Activated CD8-positive, alpha-beta memory T cell treated with anti-CD3 and anti-CD28 coated beads, Interleukin-2, amount 50 U/mL, for 24 hours (primary cell): ENCODE measurements around the gene COL5A1.
"Not testable (repeated sequence)": the region's sequence is repeated elsewhere in the genome, so short reads cannot be mapped to it uniquely, and the experiment has no call there.

Experiments used
- DNase-seq: peaks from one replicate; pipeline ENCODE4 v3.0.0-alpha.2; 2020; ENCODE audit errors: extremely low read depth

COL5A1 gene

DNA sequence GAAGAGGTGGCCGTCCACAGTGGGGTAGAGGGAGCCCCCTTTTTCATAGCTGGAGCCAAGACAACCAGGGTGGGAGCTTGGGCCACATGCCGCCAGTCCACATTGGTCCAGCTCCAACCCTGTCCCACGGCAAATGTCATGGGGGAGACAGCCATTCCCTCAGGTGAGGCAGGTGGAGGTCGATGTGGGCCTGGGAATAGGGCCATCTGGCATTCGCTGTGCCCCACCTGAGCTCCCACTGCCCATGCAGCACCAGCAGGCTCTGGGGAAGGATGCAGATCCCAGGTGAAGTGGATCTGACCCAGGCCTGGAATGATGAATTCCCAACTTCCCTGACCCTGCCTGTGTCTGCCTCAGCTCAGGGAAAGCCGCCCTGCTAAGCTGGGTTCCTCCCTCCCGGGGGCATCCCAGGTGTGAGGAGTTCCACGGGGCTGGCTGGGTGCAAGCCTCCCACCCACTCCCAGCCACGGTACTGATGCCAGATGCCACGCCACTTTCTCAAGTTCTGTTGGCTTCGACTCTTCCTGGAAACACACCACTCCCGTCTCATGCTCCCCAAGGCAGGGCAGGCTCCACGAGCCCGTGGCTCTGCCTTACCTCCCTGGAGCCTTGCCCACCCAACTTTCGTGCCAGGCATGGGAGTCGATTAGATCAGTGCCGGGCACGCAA lies 213.8 kb downstream of the COL5A1 start:
- no peak for DNase-seq

DNA sequence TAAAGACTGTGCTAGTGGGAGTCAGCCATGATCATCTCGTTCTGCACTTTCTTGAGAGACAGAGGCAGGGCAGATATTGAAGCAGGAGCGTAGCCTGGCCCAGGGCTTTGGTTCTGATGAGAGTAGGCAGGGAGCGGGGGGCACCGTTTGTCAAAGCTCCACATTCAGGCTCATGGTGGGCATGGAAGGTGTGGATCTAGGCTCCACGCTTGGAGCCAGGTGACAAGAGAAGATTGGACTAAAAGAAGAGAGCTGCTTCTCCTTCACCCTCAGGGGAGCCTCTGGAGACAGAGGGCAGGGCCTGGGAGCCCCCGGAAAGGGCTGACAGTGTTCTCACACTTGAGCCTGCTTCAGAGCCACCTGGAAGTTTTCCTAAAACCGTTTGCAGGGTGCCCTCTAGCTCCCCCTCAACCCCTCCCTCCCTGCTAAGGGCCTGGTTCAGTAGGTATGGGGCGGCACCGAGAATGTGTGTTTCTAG lies 214.3 kb downstream of the COL5A1 start:
- DNase-seq: no peak

- not testable (repeated sequence) for DNase-seq
Observed at GRCh38 chr9:134857451-134857850, 215.8 kb downstream of the COL5A1 start.

DNA sequence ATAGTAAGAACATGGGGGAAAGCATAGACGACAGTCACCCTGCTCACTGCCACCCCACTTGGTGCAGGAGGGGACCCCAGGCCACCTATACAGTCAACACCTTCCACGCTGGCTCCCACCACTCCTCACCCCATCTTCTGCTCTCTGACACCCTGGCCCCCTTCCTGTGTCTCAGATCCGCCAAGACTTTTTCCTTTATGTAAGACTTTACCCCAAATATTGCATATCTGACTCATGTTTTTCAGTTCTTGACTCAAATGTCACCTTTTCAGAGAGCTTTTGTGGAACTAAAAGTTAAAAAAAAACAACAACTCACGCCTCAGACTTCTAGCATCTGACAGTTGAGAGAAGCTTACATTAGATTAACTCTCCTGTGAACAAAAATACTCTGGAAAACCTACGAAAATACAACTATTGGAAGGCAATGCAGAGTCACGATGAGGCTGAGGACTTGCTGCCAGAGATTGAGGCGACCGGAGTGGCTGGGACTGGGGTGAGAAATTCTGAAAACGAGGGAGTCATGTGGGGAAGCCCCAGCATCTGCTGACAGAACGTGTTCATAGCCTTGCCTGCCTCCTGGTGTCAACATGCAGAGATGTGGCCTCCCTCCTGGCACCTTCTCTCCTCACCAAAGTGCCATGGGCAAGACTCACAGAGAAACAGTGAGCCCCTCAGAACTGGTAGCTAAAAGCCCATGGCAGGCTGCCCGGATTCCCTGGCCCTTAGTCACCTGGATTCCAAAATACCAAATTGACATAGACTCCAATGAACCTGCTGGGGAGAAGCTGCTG lies 216.6 kb downstream of the COL5A1 start:
- DNase-seq: no peak

- DNase-seq: no peak
Observed at GRCh38 chr9:134860510-134860909, 218.9 kb downstream of the COL5A1 start.

GRCh38 chr9:134861595-134862334 lies 220.2 kb downstream of the COL5A1 start:
- no peak for DNase-seq

- no peak for DNase-seq
Observed at GRCh38 chr9:134863306-134863902, 221.8 kb downstream of the COL5A1 start.

DNA sequence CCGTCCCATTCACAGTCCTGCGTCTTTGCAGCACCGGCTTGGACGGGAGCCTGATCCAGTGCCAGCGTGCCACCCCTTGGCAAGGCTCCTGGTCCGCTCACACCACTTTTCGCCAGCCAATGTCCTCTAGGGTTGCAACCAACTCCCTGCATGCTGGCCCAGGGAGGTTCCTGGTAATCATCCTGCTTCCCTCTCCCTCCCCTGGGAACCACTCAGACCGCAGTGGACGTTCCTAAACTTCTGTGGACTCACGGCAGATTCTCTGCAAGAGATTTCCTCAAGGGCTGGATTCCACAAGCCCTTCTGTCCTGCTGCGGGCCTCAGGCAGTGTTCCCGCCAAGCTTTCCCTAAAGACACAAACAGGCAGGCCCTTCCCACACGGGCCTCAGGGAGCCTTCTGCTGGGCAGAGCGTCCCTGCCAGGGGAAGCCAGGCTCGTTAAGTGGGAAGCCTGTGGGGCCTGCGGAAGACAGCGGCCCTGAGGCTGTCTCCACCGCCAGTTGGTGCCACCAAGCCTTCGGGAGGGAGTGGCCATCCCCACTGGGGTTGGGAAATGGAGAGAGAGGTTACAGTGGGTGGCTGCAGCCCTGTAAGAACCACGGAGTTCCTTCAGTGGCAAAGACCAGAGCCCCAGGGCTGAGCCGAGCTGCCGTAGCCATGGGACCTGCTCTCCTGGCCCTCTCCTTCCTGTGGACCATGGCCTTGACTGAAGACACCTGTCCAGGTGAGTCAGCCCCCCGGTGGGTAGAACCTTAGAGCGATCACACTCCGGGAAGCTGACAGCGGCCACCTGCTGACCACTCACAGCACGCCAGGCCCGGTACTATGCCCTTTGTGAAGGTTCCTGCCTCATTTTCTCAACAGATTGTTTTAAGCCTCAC lies 222.6 kb downstream of the COL5A1 start:
- no peak for DNase-seq

- DNase-seq: no peak
Observed at GRCh38 chr9:134864821-134865190, 223.2 kb downstream of the COL5A1 start.

- no peak for DNase-seq
Observed at GRCh38 chr9:134867917-134868750, 226.5 kb downstream of the COL5A1 start.

DNA sequence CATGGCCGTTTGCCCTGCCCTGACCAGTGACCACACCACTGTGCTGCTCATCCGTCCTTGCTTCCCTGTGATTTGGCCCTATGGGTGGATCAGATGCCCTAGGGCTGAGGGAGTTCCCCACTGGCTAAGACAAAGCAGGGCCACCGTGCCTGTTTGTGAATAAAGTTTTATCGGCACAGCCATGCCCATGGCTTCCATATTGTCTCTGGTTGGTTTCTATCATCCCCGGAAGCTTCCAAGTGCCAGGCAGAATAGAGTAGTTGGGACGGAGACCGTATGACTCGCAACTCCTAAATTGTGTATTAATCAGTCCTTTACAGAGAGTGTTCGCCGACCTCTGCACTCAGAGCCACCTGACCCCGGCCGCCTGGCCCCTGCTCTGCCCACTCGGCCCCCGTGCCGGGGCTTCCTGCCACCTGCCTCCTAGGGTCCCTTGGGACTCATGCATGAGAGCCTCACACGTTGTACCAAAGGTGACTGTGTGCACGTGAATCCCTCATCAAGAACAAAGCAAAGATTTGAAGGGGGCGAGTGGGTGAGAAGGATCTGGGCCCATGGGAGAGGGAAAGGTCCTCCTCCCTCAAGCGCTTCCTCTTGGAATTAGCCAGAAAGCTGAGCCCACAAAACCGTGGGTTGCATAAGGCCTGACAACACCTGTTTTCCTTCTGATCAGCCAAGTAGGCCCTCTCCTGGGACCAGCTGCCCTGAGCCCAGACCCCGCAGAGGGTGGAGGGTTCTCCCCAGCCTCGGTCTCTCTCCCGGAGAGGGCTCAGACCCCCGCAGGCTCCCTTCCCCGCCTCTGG lies 227.3 kb downstream of the COL5A1 start:
- no peak for DNase-seq

GRCh38 chr9:134869554-134870300 lies 228.1 kb downstream of the COL5A1 start:
- DNase-seq: no peak

- DNase-seq: no peak
Observed at GRCh38 chr9:134870301-134870694, 228.7 kb downstream of the COL5A1 start.

DNA sequence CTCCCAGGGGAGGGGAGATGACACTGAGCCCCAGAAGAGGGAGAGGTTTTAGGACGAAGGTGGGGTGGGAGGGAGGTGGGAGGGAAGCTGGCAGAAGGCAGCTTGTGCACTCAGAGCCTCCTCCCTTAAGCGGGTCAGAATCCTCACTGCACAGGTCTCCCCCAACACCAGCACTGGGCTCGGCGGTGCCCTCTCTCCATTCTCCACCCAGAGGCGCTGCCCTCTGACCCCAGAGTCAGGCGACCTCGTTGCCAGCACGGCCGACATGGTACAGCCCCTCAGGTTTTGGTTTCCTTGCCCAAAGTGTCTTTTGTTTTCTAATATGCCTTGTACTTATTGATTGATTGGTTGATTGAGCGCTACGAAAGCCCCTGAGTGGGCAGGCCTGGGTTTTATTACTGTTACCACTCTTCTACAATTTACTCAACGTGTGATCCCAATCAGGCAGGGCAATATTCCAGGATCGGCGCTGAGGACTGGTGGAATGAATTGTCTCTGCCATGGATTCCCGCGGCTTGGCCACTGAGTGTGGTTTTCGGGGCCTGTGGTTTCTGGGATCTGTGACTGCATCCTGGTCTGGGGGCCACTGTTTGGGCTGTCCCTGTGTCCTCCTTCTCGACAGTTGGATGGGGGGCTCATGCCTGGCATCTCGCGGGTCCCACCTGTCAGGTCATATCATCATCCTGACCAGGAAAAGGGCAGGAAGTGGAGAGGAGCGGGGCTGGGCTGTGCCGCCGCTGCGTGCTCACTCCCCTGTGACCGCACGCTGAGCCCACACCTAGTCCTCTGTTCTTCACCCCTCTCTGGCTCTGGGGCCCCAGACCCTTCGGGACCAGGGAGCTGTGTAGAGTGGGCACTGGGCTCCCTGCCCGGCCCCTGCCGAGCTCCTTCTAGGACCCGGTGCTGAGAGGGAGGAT lies 229.4 kb downstream of the COL5A1 start:
- no peak for DNase-seq

DNA sequence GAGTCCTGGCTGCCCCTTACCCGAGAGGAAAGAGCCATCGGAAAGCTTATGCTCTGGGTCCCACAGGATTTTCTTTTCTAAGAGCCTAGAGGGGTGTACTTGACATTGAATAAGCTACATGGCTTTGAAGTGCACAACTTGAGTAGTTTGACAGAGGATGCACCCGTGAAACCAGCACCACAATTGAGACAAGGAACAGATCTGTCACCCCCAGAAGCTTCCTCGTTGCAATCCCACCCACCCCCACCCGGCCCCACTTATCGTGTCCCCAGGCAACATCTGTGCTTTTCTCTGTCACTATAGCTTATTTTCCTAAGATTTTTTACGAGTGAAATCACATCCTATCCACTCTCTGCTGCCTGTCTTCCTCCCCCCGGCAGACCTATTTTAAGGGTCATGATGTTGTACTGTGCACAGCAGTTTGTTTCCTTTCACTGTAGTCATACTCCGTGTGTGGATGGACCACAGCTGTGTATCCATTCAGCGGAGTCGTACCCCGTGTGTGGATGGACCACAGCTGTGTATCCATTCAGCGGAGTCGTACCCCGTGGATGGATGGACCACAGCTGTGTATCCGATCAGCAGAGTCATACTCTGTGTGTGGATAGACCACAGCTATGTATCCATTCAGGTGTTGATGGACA lies 230.2 kb downstream of the COL5A1 start:
- no peak for DNase-seq

DNA sequence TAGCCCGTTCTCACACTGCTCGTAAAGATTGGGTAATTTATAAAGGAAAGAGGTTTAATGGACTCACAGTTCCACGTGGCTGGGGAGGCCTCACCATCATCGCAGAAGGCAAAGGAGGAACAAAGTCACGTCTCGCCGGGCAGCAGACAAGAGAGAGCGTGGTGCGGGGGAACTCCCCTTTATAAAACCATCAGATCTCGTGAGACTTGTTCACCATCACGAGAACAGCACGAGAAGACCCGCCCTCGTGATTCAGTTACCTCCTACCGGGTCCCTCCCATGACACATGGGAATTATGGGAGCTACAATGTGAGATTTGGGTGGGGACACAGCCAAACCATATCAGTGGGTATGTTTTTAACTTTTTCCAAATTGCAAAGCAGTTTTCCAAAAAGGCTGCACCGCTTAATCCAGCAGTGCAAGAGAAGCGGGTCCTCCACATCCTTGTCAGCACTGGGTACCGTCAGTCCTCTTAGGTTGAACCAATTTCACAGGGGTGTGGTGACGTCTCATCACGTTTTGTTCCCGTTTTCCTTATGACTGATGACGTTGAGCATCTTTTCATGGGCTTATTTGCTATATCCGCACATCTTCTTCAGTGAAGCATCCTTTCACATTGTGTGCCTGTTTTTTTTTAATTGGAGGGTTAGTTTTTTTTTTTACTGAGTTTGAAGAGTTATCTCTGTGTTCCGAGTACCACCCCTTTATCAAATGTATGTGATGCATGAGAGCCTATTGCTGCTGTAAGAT lies 231.1 kb downstream of the COL5A1 start:
- DNase-seq: no peak
